Hematopoietic multipotent progenitor cell treated with erythropoietin and hydrocortisone succinate and interleukin-3 and kit ligand, for 4 days (in vitro differentiated cells): ENCODE measurements around the gene ZBTB7A.
"Not testable (repeated sequence)": the region's sequence is repeated elsewhere in the genome, so short reads cannot be mapped to it uniquely, and the experiment has no call there.

ENCODE experiments used
- DNase-seq: peaks from one replicate; pipeline ENCODE4 v3.0.0-alpha.2; 2015

Gene ZBTB7A

GRCh38 chr19:4013886-4014540 is 52.7 kb downstream of the ZBTB7A start:
- no peak for DNase-seq

- DNase-seq = no peak
Measured at GRCh38 chr19:4012975-4013634, 53.6 kb downstream of the ZBTB7A start.

GRCh38 chr19:4012092-4012974 is 54.4 kb downstream of the ZBTB7A start:
- DNase-seq = no peak

GRCh38 chr19:4011430-4011829 is 55.3 kb downstream of the ZBTB7A start:
- not testable (repeated sequence) for DNase-seq

GRCh38 chr19:4010808-4011110 is 55.9 kb downstream of the ZBTB7A start:
- no peak for DNase-seq

- no peak for DNase-seq
Measured at GRCh38 chr19:4009990-4010807, 56.5 kb downstream of the ZBTB7A start.

- peak; percentile 59 for DNase-seq
Measured at GRCh38 chr19:4007836-4008539, 58.7 kb downstream of the ZBTB7A start.

GRCh38 chr19:4007021-4007835 is 59.5 kb downstream of the ZBTB7A start, which contains the start of gene PIAS4:
Gene PIAS4, plus strand, starts transcription at chr19:4007736. Its CDS starts 25 bp downstream, at chr19:4007761.
- peak; percentile 98 for DNase-seq

- DNase-seq = not testable (repeated sequence)
Measured at GRCh38 chr19:4005436-4005835, 61.3 kb downstream of the ZBTB7A start.

- not testable (repeated sequence) for DNase-seq
Measured at GRCh38 chr19:4000798-4001197, 65.9 kb downstream of the ZBTB7A start.

- DNase-seq = not testable (repeated sequence)
Measured at GRCh38 chr19:3998667-3999412, 67.9 kb downstream of the ZBTB7A start.

GRCh38 chr19:3995607-3996006 is 71.1 kb downstream of the ZBTB7A start:
- DNase-seq = no peak
